ENCODE data around the gene PDLIM1.
"Not testable (repeated sequence)": the region's sequence is repeated elsewhere in the genome, so short reads cannot be mapped to it uniquely, and the experiment has no call there.

PDLIM1 gene

DNA sequence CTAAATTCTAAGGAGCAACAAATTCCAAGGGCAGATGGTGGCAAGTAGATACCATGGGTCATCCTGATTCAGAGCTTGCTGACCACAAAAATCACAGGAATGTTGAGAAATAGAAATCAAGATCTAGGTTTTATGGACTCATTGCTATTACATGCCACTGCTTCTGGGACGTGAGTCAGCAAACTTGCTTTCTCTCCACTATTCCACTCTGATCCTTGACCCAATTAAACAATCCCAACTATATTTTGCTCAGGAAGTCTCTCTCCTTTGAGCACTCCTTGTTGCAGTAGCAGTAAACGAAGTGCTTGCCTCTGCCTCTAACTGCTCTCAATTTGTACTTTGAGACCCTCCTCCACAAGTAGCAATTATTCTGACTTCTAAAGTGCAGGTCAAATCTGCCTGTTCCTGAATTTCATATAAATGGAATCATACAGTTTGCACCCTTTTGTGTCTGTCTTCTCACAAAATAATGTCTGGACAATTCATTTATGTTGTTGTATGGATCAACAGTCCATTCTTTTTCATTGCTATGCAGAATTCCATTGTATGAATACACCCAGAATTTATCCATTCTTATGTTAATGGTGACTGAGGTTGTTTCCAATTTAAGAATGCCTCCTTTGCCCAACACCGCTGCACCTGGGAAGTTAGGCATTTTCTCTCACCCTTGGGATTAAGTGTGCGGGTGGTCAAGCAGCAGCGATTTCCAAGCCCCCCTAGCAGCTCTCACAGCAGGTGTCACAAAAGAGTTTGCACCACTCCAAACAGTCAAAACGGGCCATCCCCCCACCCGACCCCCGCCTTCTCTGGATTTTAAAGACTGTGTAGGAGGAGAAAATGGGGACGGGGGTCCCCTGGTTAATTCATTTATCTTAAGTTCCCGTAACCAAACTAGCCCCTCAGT lies 60.8 kb downstream of the PDLIM1 start:
- no peak for TF ChIP-seq POLR2A (IDR thresholded peaks at IDR 0.05; ENCODE audit: extremely low read depth, insufficient read length)
- TF ChIP-seq CTCF (IDR thresholded peaks at IDR 0.05; ENCODE audit: low read depth, low read length), result no peak
- no peak for TF ChIP-seq MAX (IDR thresholded peaks at IDR 0.05; ENCODE audit: low read depth, low read length)
- TF ChIP-seq MYC (IDR thresholded peaks at IDR 0.05; ENCODE audit: low read depth, low read length), result no peak
- no peak overlapping the region for H3K4me3 ChIP-seq (ENCODE audit: low read depth, low read length)
- DNase-seq (ENCODE audit: low read depth), result no peak

GRCh38 chr10:95228934-95229723 lies 61.7 kb downstream of the PDLIM1 start:
- DNase-seq (ENCODE audit: low read depth); H3K4me3 ChIP-seq (ENCODE audit: low read depth, low read length): not testable (repeated sequence)

GRCh38 chr10:95225136-95225535 lies 65.7 kb downstream of the PDLIM1 start:
- no peak overlapping the region for H3K4me3 ChIP-seq (ENCODE audit: low read depth, low read length)
- TF ChIP-seq MYC (IDR thresholded peaks at IDR 0.05; ENCODE audit: low read depth, low read length), result no peak
- TF ChIP-seq MAX (IDR thresholded peaks at IDR 0.05; ENCODE audit: low read depth, low read length), result no peak
- TF ChIP-seq POLR2A (IDR thresholded peaks at IDR 0.05; ENCODE audit: extremely low read depth, insufficient read length), result no peak
- no peak for TF ChIP-seq CTCF (IDR thresholded peaks at IDR 0.05; ENCODE audit: low read depth, low read length)
- DNase-seq (ENCODE audit: low read depth), result no peak

- H3K4me3 ChIP-seq (ENCODE audit: low read depth, low read length), result no peak overlapping the region
- DNase-seq (ENCODE audit: low read depth), result no peak
- TF ChIP-seq POLR2A (IDR thresholded peaks at IDR 0.05; ENCODE audit: extremely low read depth, insufficient read length), result no peak
- TF ChIP-seq MYC (IDR thresholded peaks at IDR 0.05; ENCODE audit: low read depth, low read length), result no peak
- no peak for TF ChIP-seq MAX (IDR thresholded peaks at IDR 0.05; ENCODE audit: low read depth, low read length)
- TF ChIP-seq CTCF (IDR thresholded peaks at IDR 0.05; ENCODE audit: low read depth, low read length), result no peak
Observed at GRCh38 chr10:95221124-95221523, 69.7 kb downstream of the PDLIM1 start.

- no peak overlapping the region for H3K4me3 ChIP-seq (ENCODE audit: low read depth, low read length)
- DNase-seq (ENCODE audit: low read depth), result no peak
- TF ChIP-seq CTCF (IDR thresholded peaks at IDR 0.05; ENCODE audit: low read depth, low read length), result no peak
- no peak for TF ChIP-seq MYC (IDR thresholded peaks at IDR 0.05; ENCODE audit: low read depth, low read length)
Observed at GRCh38 chr10:95220539-95220938, 70.3 kb downstream of the PDLIM1 start.

DNA sequence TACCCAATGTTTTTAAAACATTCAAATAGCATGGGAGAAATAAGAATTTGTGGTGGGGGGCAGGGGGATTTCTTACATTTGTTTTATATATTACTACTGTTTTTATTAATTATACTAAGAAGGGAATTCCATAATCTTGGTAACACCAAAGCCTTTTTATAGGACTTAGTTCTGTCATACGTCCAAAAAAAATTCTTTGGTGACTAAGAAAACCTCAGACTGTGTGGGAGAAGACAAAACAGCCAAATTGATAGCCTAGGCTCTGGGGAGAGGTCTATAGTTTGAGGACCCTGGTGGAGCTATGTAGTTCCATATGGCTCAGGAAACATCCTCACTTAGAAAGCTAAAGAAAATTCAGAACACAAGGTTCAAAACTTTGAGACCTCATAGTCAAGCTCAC lies 73.3 kb downstream of the PDLIM1 start:
- no peak overlapping the region for H3K4me3 ChIP-seq (ENCODE audit: low read depth, low read length)
- TF ChIP-seq CTCF (IDR thresholded peaks at IDR 0.05; ENCODE audit: low read depth, low read length), result no peak
- TF ChIP-seq MYC (IDR thresholded peaks at IDR 0.05; ENCODE audit: low read depth, low read length), result no peak
- TF ChIP-seq POLR2A (IDR thresholded peaks at IDR 0.05; ENCODE audit: extremely low read depth, insufficient read length), result no peak
- no peak for TF ChIP-seq MAX (IDR thresholded peaks at IDR 0.05; ENCODE audit: low read depth, low read length)
- no peak for DNase-seq (ENCODE audit: low read depth)
